Measurements from ENCODE around the gene LYRM2.

Gene LYRM2, protein sequence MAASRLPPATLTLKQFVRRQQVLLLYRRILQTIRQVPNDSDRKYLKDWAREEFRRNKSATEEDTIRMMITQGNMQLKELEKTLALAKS

GRCh38 chr6:89638320-89639195 lies at the start of gene LYRM2:
Gene LYRM2, minus strand, starts transcription at chr6:89638747. Its CDS starts 31 bp downstream, at chr6:89638716.
- TF ChIP-seq ZFX (IDR thresholded peaks at IDR 0.05): no peak
- TF ChIP-seq, protein P1, sequence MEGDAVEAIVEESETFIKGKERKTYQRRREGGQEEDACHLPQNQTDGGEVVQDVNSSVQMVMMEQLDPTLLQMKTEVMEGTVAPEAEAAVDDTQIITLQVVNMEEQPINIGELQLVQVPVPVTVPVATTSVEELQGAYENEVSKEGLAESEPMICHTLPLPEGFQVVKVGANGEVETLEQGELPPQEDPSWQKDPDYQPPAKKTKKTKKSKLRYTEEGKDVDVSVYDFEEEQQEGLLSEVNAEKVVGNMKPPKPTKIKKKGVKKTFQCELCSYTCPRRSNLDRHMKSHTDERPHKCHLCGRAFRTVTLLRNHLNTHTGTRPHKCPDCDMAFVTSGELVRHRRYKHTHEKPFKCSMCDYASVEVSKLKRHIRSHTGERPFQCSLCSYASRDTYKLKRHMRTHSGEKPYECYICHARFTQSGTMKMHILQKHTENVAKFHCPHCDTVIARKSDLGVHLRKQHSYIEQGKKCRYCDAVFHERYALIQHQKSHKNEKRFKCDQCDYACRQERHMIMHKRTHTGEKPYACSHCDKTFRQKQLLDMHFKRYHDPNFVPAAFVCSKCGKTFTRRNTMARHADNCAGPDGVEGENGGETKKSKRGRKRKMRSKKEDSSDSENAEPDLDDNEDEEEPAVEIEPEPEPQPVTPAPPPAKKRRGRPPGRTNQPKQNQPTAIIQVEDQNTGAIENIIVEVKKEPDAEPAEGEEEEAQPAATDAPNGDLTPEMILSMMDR (conservative IDR thresholded peaks at IDR 0.05): no peak
- H3K27ac ChIP-seq: peak within 1 kb of the TSS; percentile 82

GRCh38 chr6:89688328-89688727 lies 49.8 kb upstream of the LYRM2 start:
- H3K27ac ChIP-seq: no peak overlapping the region
- no peak for TF ChIP-seq ZFX (IDR thresholded peaks at IDR 0.05)

- TF ChIP-seq, protein P1 (conservative IDR thresholded peaks at IDR 0.05): no peak
- TF ChIP-seq ZFX (IDR thresholded peaks at IDR 0.05): no peak
- H3K27ac ChIP-seq: no peak overlapping the region
These were observed 46.8 kb upstream of the LYRM2 start for GRCh38 chr6:89685311-89685710.

- TF ChIP-seq, protein P1 (conservative IDR thresholded peaks at IDR 0.05): no peak
- TF ChIP-seq ZFX (IDR thresholded peaks at IDR 0.05): no peak
- no peak overlapping the region for H3K27ac ChIP-seq
These were observed 44.4 kb upstream of the LYRM2 start for GRCh38 chr6:89682991-89683390.

- no peak overlapping the region for H3K27ac ChIP-seq
- TF ChIP-seq ZFX (IDR thresholded peaks at IDR 0.05): no peak
- TF ChIP-seq, protein P1 (conservative IDR thresholded peaks at IDR 0.05): no peak
These were observed 43.5 kb upstream of the LYRM2 start for GRCh38 chr6:89681983-89682564.

DNA sequence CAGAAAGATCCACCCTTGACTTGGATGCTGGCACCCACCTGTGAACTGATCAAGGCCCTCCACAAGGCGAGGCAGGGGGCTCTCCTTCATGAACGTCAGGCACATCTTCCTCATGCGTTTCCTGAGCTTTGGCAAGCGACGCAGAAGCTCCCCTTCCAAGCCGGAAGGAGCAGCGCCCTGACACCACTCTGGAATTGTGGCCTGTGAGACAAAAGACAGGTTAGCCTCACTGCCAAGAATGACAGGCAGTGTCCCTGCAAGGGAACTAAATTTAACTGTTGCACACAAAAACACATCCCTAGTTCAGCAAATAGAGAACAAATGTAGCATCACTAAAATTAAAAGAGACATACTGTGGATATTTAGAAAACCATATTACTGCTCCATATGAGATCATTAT lies 42.0 kb upstream of the LYRM2 start:
- no peak for TF ChIP-seq ZFX (IDR thresholded peaks at IDR 0.05)
- TF ChIP-seq, protein P1 (conservative IDR thresholded peaks at IDR 0.05): no peak
- H3K27ac ChIP-seq: no peak overlapping the region

DNA sequence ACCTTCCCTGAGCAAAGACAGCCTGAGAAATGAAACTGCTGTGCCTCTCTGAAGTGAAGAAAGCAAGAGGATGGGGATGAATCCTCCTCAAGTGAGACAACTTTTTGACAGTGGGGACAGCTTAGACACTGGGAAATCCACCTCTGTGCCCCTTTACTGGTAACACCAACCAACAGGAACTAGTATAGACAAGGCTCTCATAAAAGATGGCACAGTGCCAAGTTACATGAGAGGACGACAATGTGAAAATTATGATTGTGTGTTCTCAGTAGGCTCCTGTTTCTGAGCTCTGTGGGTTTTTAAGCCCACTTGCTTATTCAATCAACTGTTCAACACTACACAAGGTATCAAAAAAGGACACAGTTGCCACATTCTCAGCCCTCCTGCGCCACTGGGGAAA lies 41.6 kb upstream of the LYRM2 start:
- no peak overlapping the region for H3K27ac ChIP-seq
- no peak for TF ChIP-seq ZFX (IDR thresholded peaks at IDR 0.05)
- TF ChIP-seq, protein P1 (conservative IDR thresholded peaks at IDR 0.05): no peak

Data from C4-2B (cell line).